Neuron (in vitro differentiated cells): ENCODE measurements around the gene CFAP70.
"Not testable (repeated sequence)": the region's sequence is repeated elsewhere in the genome, so short reads cannot be mapped to it uniquely, and the experiment has no call there.

Source experiments
- H2AFZ ChIP-seq: one replicate; pipeline ENCODE4 v1.6.1; 2013; ENCODE audit warnings: low read depth, mild to moderate bottlenecking, inconsistent platforms, low read length, moderate library complexity
- H3K27me3 ChIP-seq: one replicate; pipeline ENCODE4 v1.6.1; 2013; ENCODE audit warnings: low read length; ENCODE audit not compliant: insufficient read depth
- H3K36me3 ChIP-seq: one replicate; pipeline ENCODE4 v1.6.1; 2013; ENCODE audit warnings: low read length; ENCODE audit not compliant: insufficient read depth
- H3K4me1 ChIP-seq: one replicate; pipeline ENCODE4 v1.6.1; 2013; ENCODE audit warnings: low read length; ENCODE audit not compliant: insufficient read depth
- H3K4me3 ChIP-seq: 2 replicates; pipeline ENCODE4 v1.5.1; 2013; ENCODE audit warnings: mild to moderate bottlenecking, low read length, moderate library complexity
- H3K9me3 ChIP-seq: one replicate; pipeline ENCODE4 v1.6.1; 2013; ENCODE audit warnings: low read length

The CFAP70 gene

GRCh38 chr10:73262880-73263555 lies 95.6 kb downstream of the CFAP70 start:
- Histone ChIP-seq H3K27me3 (no peaks in the 10 kb centered on the region), H2AFZ (no peak overlapping the region), H3K9me3 (peaks cover 2% of the 10 kb centered on the region), H3K4me1 (no peaks in the 10 kb centered on the region), H3K4me3 (no peak overlapping the region), H3K36me3 (no peaks in the 10 kb centered on the region)

GRCh38 chr10:73262105-73262730 lies 96.4 kb downstream of the CFAP70 start:
- Histone ChIP-seq H3K4me1 (no peaks in the 10 kb centered on the region), H3K9me3 (peaks cover 2% of the 10 kb centered on the region), H3K27me3 (no peaks in the 10 kb centered on the region), H3K4me3 (no peak overlapping the region), H3K36me3 (no peaks in the 10 kb centered on the region), H2AFZ (no peak overlapping the region)

GRCh38 chr10:73261362-73261995 lies 97.2 kb downstream of the CFAP70 start:
- H3K27me3 ChIP-seq, result no peaks in the 10 kb centered on the region
- no peaks in the 10 kb centered on the region for H3K4me1 ChIP-seq
- no peak overlapping the region for H3K4me3 ChIP-seq
- peaks cover 2% of the 10 kb centered on the region for H3K9me3 ChIP-seq
- no peak overlapping the region for H2AFZ ChIP-seq
- no peaks in the 10 kb centered on the region for H3K36me3 ChIP-seq

- H3K4me1 ChIP-seq, H3K4me3 ChIP-seq, H3K27me3 ChIP-seq: not testable (repeated sequence)
Observed at GRCh38 chr10:73258612-73259011, 100.1 kb downstream of the CFAP70 start.

GRCh38 chr10:73253225-73253555 lies 105.5 kb downstream of the CFAP70 start:
- Histone ChIP-seq H3K27me3 (no peaks in the 10 kb centered on the region), H3K4me3 (peak overlapping the region; percentile 91), H2AFZ (peak overlapping the region; percentile 39), H3K4me1 (peaks cover 22% of the 10 kb centered on the region), H3K9me3 (no peaks in the 10 kb centered on the region), H3K36me3 (peaks cover 14% of the 10 kb centered on the region)

More at GRCh38 chr10:73258612-73259011, 100.1 kb downstream of the CFAP70 start:
- not testable (repeated sequence) for H3K9me3 ChIP-seq, H2AFZ ChIP-seq, H3K36me3 ChIP-seq

GRCh38 chr10:73252445-73253224 lies 106.0 kb downstream of the CFAP70 start, which contains the start of gene MRPS16:
Gene MRPS16, minus strand, starts transcription at chr10:73252644. Its CDS starts 162 bp downstream, at chr10:73252482.
- Histone ChIP-seq H3K36me3 (peaks cover 14% of the 10 kb centered on the region), H3K9me3 (no peaks in the 10 kb centered on the region), H3K27me3 (no peaks in the 10 kb centered on the region), H2AFZ (peak within 1 kb of the TSS; percentile 39), H3K4me1 (peaks cover 25% of the 10 kb centered on the region), H3K4me3 (peak within 1 kb of the TSS; percentile 91)

GRCh38 chr10:73251683-73252444 lies 106.8 kb downstream of the CFAP70 start:
- peak overlapping the region; percentile 91 for H3K4me3 ChIP-seq
- no peaks in the 10 kb centered on the region for H3K9me3 ChIP-seq
- no peaks in the 10 kb centered on the region for H3K27me3 ChIP-seq
- peak overlapping the region; percentile 39 for H2AFZ ChIP-seq
- H3K36me3 ChIP-seq, result peaks cover 14% of the 10 kb centered on the region
- H3K4me1 ChIP-seq, result peaks cover 28% of the 10 kb centered on the region

GRCh38 chr10:73248259-73248724 lies 110.4 kb downstream of the CFAP70 start:
- Histone ChIP-seq H3K4me3 (no peak overlapping the region), H3K9me3 (no peaks in the 10 kb centered on the region), H3K36me3 (peaks cover 39% of the 10 kb centered on the region), H3K4me1 (peaks cover 41% of the 10 kb centered on the region), H3K27me3 (no peaks in the 10 kb centered on the region), H2AFZ (no peak overlapping the region)

- peak overlapping the region; percentile 43 for H2AFZ ChIP-seq
- H3K4me1 ChIP-seq, result peaks cover 38% of the 10 kb centered on the region
- peak overlapping the region; percentile 99 for H3K4me3 ChIP-seq
- H3K27me3 ChIP-seq, result no peaks in the 10 kb centered on the region
- no peaks in the 10 kb centered on the region for H3K9me3 ChIP-seq
- H3K36me3 ChIP-seq, result peaks cover 44% of the 10 kb centered on the region
Observed at GRCh38 chr10:73247509-73248258, 111.0 kb downstream of the CFAP70 start.

- H3K4me1 ChIP-seq, result peaks cover 37% of the 10 kb centered on the region
- no peaks in the 10 kb centered on the region for H3K27me3 ChIP-seq
- H3K36me3 ChIP-seq, result peaks cover 51% of the 10 kb centered on the region
Observed at GRCh38 chr10:73246646-73247508, 111.8 kb downstream of the CFAP70 start, which contains the start of gene DNAJC9. Gene DNAJC9, minus strand, starts transcription at chr10:73247255. Its CDS starts 66 bp downstream, at chr10:73247189.

GRCh38 chr10:73246322-73246645 lies 112.4 kb downstream of the CFAP70 start:
- Histone ChIP-seq H3K4me1 (peaks cover 31% of the 10 kb centered on the region), H3K4me3 (peak overlapping the region; percentile 99), H3K36me3 (peaks cover 57% of the 10 kb centered on the region), H2AFZ (peak overlapping the region; percentile 43), H3K9me3 (no peaks in the 10 kb centered on the region), H3K27me3 (no peaks in the 10 kb centered on the region)

More at GRCh38 chr10:73246646-73247508, 111.8 kb downstream of the CFAP70 start, which contains the start of gene DNAJC9:
- Histone ChIP-seq H2AFZ (peak within 1 kb of the TSS; percentile 43), H3K9me3 (no peaks in the 10 kb centered on the region), H3K4me3 (peak within 1 kb of the TSS; percentile 99)
